ENCODE data around the gene EPS8L3. TPM values are rescaled to one million over a fixed set of nuclear protein-coding genes. Genes with fewer than 3 reads are reported as not detected.

EPS8L3 gene
- not detected in 2 replicates for total RNA-seq

GRCh38 chr1:109763646-109764415 is at the start of gene EPS8L3:
Gene EPS8L3 (minus strand): TSS chr1:109763923. CDS start chr1:109761749, 2,174 bp downstream.

GRCh38 chr1:109740615-109741373 is 22.9 kb downstream of the EPS8L3 start, which contains the start of gene GSTM3:
Gene GSTM3 (minus strand): TSS chr1:109741038. CDS start chr1:109740287, 751 bp downstream.

GRCh38 chr1:109711593-109712320 is 52.0 kb downstream of the EPS8L3 start, which contains the start of gene GSTM5:
Gene GSTM5 (plus strand): TSS chr1:109712251. CDS start chr1:109712313, 62 bp downstream.

Other genes starting within 250 kb of the EPS8L3 start
- gene GPR61, start 224.1 kb downstream of the EPS8L3 start, total RNA-seq: 0.28 TPM in 2 replicates
- 11.7 and 13.7 TPM in 2 replicates for gene GNAI3, start 215.3 kb downstream of the EPS8L3 start, total RNA-seq
- 0.28 and 0.37 TPM in 2 replicates for gene GNAT2, start 144.3 kb downstream of the EPS8L3 start, total RNA-seq
- 73.5 and 83.7 TPM in 2 replicates for gene AMPD2, start 144.1 kb downstream of the EPS8L3 start, total RNA-seq
- gene GSTM4, start 107.8 kb downstream of the EPS8L3 start, total RNA-seq: 14.8 and 18.4 TPM in 2 replicates
- gene GSTM2, start 95.9 kb downstream of the EPS8L3 start, total RNA-seq: 16.2 and 20.0 TPM in 2 replicates
- 9.0 and 9.6 TPM in 2 replicates for gene GSTM1, start 76.1 kb downstream of the EPS8L3 start, total RNA-seq
- 8.5 and 13.3 TPM in 2 replicates for gene GSTM5, start 51.7 kb downstream of the EPS8L3 start, total RNA-seq
- 215 and 220 TPM in 2 replicates for gene GSTM3, start 22.9 kb downstream of the EPS8L3 start, total RNA-seq
- gene CSF1, start 146.9 kb upstream of the EPS8L3 start, total RNA-seq: 38.0 and 47.1 TPM in 2 replicates
- gene AHCYL1, start 220.8 kb upstream of the EPS8L3 start, total RNA-seq: 51.1 and 92.3 TPM in 2 replicates

Measured in smooth muscle cell of bladder (primary cell).